GM12892 (cell line): Measurements from ENCODE around the gene FBXO34.
"Not testable (repeated sequence)": the region's sequence is repeated elsewhere in the genome, so short reads cannot be mapped to it uniquely, and the experiment has no call there.

Experiments used
- DNase-seq: peaks from one replicate; pipeline ENCODE4 v3.0.0; 2011; ENCODE audit not compliant: insufficient read length
- FAIRE-seq: peaks from 2 replicates; lab custom pipeline; 2011; peaks lifted over from hg19 to GRCh38; lab: Jason Lieb, UNC
- POLR2A ChIP-seq: IDR thresholded peaks from 2 replicates; pipeline ENCODE4 v1.6.1; 2011; ENCODE audit warnings: low read depth, low read length, control low read depth
- POLR2AphosphoS5 ChIP-seq: IDR thresholded peaks from 2 replicates; pipeline ENCODE4 v1.6.1; 2011; ENCODE audit warnings: low read depth, low read length, control low read depth
- TAF1 ChIP-seq: IDR thresholded peaks from 2 replicates; pipeline ENCODE4 v1.6.1; 2011; ENCODE audit warnings: low read depth, mild to moderate bottlenecking, control low read depth, low read length, borderline replicate concordance

Gene FBXO34

GRCh38 chr14:55377236-55377635, 106.0 kb downstream of the FBXO34 start:
- TF ChIP-seq POLR2AphosphoS5 = no peak
- TF ChIP-seq POLR2A = no peak
- TF ChIP-seq TAF1 = no peak
- no peak for FAIRE-seq
- no peak for DNase-seq

- no peak for DNase-seq
- TF ChIP-seq POLR2AphosphoS5 = no peak
- TF ChIP-seq POLR2A = no peak
- TF ChIP-seq TAF1 = no peak
- no peak for FAIRE-seq
Measured at GRCh38 chr14:55381040-55381439, 109.8 kb downstream of the FBXO34 start.

- DNase-seq = no peak
- no peak for FAIRE-seq
- TF ChIP-seq POLR2A (no peak), POLR2AphosphoS5 (no peak)
Measured at GRCh38 chr14:55381561-55381960, 110.3 kb downstream of the FBXO34 start.

GRCh38 chr14:55382483-55382882, 111.3 kb downstream of the FBXO34 start:
- no peak for TF ChIP-seq TAF1
- TF ChIP-seq POLR2A = no peak
- TF ChIP-seq POLR2AphosphoS5 = no peak
- FAIRE-seq = no peak
- DNase-seq = no peak

GRCh38 chr14:55383056-55383466, 111.8 kb downstream of the FBXO34 start:
- FAIRE-seq = not testable (repeated sequence)

GRCh38 chr14:55383541-55384140, 112.4 kb downstream of the FBXO34 start:
- no peak for DNase-seq

More at GRCh38 chr14:55383056-55383466, 111.8 kb downstream of the FBXO34 start:
- DNase-seq = not testable (repeated sequence)

GRCh38 chr14:55384536-55384935, 113.3 kb downstream of the FBXO34 start:
- no peak for DNase-seq
- FAIRE-seq = no peak
- TF ChIP-seq TAF1 = no peak
- no peak for TF ChIP-seq POLR2AphosphoS5
- no peak for TF ChIP-seq POLR2A

More at GRCh38 chr14:55383541-55384140, 112.4 kb downstream of the FBXO34 start:
- no peak for FAIRE-seq
- TF ChIP-seq POLR2AphosphoS5 (no peak), POLR2A (no peak)

- no peak for DNase-seq
- no peak for FAIRE-seq
- TF ChIP-seq TAF1 (no peak), POLR2AphosphoS5 (no peak), POLR2A (no peak)
Measured at GRCh38 chr14:55386037-55386808, 115.0 kb downstream of the FBXO34 start.

GRCh38 chr14:55387121-55387520, 115.9 kb downstream of the FBXO34 start:
- TF ChIP-seq POLR2A (no peak), TAF1 (no peak), POLR2AphosphoS5 (no peak)
- DNase-seq = no peak
- FAIRE-seq = no peak

- TF ChIP-seq POLR2AphosphoS5 = no peak
- TF ChIP-seq POLR2A = no peak
- TF ChIP-seq TAF1 = no peak
- DNase-seq = no peak
- FAIRE-seq = no peak
Measured at GRCh38 chr14:55388160-55388559, 116.9 kb downstream of the FBXO34 start.

- TF ChIP-seq POLR2AphosphoS5 = no peak
- no peak for TF ChIP-seq POLR2A
- TF ChIP-seq TAF1 = no peak
- DNase-seq (no peak), FAIRE-seq (no peak)
Measured at GRCh38 chr14:55389330-55389729, 118.1 kb downstream of the FBXO34 start.

GRCh38 chr14:55398679-55399078, 127.5 kb downstream of the FBXO34 start:
- no peak for TF ChIP-seq POLR2A
- no peak for TF ChIP-seq TAF1
- no peak for TF ChIP-seq POLR2AphosphoS5
- DNase-seq = no peak
- FAIRE-seq = no peak

- TF ChIP-seq POLR2A (no peak), POLR2AphosphoS5 (no peak), TAF1 (no peak)
- DNase-seq (no peak), FAIRE-seq (no peak)
Measured at GRCh38 chr14:55399183-55399582, 128.0 kb downstream of the FBXO34 start.
